GM21526 (cell line): Measurements from ENCODE around the gene ZSCAN9.

Source experiments
- ATAC-seq: cut with Tn5 transposase; IDR thresholded peaks from one replicate; pipeline ENCODE4 v1.9.1; 2021; ENCODE audit warnings: moderate library complexity; ENCODE audit not compliant: unreplicated experiment, low FRiP score

The ZSCAN9 gene

DNA sequence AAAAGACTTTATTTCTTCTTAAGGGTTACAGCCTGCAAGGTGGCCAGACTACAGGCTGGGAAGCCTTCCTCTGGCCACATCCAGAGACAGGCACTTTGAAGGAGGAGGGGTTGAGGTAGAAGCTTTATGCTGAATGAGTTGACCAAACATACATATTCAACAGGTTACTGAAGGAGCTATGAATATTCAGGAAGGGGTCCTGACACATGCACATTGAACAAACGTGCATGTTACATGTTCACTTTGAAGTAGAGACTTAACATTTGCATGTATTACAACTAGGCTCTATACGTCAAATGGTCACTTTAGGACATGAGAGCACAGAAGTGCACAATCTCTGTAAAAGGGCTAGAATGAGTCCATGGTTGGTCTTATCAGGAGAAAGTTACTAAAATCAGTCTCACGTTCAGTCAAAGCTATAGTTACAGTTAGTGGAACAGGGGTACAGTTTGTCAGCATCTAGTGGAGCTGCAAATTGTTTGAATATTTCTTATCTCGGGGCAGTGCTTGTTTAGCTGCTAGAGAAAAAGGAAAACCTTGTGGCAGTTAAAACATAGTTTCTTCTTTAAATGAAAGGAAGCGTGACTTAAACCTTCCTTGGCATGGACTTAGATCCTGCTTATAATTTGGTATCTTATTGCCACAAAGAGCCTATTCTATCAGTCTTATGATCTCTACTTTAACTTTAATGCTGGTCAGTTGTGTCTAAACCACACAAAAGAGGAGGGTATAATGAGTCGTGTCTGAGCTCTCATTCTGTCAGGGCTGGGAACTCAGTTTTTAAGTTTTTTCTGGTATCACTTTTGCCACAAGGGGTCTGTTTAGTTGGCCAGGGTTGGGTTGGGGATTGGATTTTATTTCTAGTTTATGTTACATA, 4.6 kb upstream of the ZSCAN9 start:
- ATAC-seq = no peak

DNA sequence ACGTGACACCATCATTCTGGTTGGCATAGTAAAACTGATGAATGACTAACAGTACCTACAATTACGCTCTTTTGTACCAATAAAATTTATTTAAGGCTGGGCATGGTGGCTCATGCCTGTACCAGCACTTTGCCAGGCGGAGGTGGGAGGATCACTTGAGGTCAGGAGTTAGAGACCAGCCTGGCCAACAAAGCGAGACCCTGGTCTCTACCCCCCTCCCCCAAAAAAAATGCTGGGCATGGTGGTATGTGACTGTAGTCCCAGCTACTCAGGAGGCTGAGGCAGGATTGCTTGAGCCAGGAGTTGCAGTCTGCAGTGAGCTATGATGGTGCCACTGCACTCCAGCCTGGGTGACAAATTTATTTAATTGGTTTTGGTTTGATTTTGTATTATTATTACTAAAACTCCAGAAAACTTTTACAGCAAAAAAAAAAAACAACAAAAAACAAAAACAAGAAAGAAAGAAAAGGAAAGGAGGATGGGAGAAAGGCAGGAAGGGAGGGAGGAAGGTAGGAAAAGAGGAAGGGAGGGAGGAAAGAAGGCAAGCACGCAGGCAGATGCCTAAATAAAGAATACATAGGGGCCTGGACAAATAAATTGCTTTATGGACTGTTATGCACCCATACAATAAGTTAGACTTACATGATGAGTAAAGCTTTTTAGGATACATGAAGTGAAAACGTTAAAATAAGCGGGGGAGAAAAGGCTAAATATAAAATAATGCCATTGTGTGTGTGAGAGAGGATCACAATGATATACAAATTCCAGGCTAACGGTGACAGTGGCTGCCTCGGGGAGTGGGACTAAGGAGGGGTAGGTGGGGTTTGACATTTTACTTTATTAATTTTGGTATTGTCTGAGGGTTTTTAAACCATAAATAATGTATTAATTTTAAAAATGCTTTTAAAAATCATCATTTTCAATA, 682 bp upstream of the ZSCAN9 start:
- ATAC-seq = no peak

DNA sequence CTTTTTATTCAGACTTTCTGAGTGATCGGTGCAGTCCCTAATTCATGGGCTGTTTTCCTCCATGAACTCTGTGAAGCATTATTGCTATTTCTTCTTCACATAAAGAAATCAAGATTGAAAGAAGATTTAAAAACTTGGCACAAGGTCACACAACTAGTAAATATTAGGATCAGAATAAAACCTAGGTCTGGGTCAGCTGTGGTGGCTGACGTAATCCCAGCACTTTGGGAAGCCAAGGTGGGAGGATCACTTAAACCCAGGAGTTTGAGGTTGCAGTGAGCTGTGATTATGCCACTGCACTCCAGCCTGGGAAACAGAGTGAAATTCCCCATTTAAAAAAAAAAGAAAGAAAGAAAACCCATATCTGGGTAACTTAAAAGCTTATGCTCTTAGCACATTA, 1.4 kb downstream of the ZSCAN9 start:
- no peak for ATAC-seq

- no peak for ATAC-seq
Measured at GRCh38 chr6:28232785-28233184, 7.7 kb downstream of the ZSCAN9 start.

GRCh38 chr6:28235912-28236452, 10.9 kb downstream of the ZSCAN9 start:
- ATAC-seq = no peak

GRCh38 chr6:28239636-28240035, 14.6 kb downstream of the ZSCAN9 start:
- ATAC-seq = no peak

GRCh38 chr6:28240471-28240870, 15.4 kb downstream of the ZSCAN9 start:
- ATAC-seq = no peak

DNA sequence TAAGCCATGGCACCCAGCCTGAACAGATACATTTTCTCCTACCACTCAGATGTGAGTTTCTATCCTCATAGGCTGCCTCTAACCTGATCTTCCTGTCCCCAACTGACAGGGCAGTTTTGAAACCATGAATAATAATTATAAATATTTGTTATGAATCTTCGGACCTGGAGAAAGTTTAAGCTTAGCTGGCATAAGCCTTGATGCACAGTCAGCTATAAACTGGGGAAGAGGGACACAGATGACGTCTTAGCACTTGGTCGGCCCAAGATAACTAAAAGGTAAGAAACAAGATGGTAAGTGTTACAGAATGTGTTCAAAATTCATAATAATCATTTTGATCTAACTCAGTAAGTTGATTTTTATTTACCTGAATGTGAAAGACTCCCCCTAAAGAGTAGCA, 18.9 kb downstream of the ZSCAN9 start:
- ATAC-seq = no peak

- no peak for ATAC-seq
Measured at GRCh38 chr6:28245206-28245941, 20.3 kb downstream of the ZSCAN9 start.

DNA sequence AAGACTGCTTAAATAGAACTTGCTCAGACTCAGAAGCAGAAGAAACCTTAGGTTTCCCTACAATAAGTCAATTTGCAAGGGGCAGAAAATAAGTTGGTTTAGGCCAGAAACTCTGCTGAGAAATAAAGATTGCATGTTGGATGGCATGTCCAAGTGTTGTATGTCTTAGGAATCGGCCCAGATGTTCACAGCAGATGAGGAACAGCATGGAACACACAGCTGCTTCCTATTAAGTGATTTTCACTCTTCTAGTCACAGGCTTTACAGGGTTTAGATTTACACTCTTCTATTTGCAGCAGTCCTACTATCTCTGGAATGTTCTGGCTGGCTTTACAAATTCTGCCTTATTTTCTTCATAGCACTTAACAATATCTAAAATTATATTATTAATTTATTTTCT, 23.8 kb downstream of the ZSCAN9 start:
- ATAC-seq = no peak

DNA sequence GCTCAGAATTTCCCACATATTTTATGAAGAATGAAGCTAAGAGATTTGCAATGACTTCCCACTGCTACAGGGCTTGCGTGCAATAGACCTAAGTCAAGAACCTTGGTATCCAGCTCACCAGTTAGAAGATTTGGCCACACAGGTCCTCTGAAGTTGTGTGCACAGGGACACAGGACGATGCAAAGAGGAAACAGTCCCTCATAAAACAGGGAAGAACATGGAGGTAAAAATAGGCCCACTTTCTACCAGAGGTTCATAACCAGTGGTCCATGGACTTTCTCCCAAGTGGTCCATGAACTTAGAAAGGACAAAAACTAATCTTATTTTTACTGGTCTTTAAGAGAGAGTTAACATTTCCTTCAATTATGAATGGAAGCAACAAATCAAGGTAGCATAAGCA, 25.7 kb downstream of the ZSCAN9 start:
- ATAC-seq = no peak

DNA sequence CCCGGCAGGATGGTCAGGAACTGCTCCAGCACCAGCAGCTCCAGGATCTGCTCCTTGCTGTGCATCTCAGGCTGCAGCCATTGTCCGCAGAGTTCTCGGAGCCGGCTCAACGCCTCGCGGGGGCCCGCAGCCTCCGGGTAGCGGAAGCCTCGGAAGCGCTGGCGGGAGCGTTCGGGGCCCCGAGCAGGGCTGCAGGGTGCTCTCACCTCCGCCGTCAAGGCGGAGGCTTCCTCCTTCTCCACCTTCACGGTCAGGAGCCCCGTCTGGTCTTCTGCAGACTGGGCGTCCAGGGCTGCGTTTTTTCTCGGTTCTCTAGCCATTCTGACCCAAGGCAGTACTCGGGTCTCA, 26.6 kb downstream of the ZSCAN9 start:
- ATAC-seq = peak; percentile 45

GRCh38 chr6:28252009-28252975, 27.2 kb downstream of the ZSCAN9 start, which contains the start of gene ZKSCAN4:
ZKSCAN4 (minus strand) TSS chr6:28252269; CDS start chr6:28251980, 289 bp downstream.
- peak; percentile 67 for ATAC-seq

- ATAC-seq = no peak
Measured at GRCh38 chr6:28254121-28254519, 29.0 kb downstream of the ZSCAN9 start.

- ATAC-seq = no peak
Measured at GRCh38 chr6:28257042-28257441, 32.0 kb downstream of the ZSCAN9 start.

DNA sequence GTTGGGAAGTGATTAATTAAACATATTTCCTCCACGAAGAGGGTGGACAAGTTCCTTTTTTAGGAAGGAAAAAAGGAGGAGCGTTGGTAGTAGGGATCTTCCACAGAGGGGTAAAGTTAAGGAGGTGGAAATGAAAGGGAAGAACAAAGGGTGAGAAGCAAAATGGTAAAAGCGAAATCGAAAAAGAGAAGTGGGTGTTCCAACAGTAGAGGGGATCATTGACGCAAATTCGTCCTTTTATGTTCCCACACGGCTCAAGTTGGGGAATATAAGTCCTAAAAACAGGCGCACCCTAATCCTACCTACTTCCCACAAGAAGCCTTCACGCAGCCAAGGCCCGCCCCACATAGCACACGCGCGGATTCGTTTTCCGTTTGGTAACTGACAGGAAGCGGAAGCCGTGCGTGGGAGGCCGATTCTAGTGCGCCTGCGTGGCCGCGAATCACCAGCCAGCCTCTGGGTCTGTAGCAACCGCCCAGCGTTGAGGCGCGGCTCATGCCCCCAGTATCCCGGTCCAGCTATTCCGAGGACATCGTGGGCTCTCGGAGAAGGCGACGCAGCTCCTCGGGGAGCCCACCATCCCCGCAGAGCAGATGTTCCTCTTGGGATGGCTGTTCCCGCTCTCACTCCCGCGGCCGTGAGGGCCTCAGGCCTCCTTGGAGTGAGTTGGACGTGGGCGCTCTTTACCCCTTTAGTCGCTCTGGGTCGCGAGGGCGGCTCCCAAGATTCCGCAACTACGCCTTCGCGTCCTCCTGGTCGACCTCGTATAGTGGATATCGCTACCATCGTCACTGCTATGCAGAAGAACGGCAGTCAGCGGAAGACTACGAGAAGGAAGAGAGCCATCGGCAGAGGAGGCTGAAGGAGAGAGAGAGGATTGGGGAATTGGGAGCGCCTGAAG, 34.1 kb downstream of the ZSCAN9 start, which contains the start of gene NKAPL:
TSS of gene NKAPL (plus strand) at position 421 of the 901 bp plus-strand sequence. CDS start at position 496, 75 bp downstream.
- ATAC-seq = no peak

DNA sequence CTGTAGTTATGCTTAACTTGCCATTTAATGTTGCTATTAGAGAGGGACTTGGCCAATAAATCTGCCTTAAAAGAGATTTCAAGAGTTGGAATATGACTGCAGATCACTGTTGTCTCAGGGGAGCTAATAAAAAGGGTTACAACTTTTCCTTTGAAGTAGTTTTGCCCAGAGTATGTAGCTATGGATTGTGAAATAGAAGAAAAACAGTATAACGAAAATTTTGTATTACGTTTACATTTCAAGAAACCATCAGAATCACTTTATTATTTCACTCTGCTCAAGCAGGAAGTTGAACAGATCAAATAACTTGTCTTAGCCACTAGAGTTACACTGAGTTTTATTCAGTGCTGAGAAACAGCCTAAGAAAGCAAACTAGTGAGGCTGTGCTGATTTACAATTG, 38.8 kb downstream of the ZSCAN9 start:
- no peak for ATAC-seq

DNA sequence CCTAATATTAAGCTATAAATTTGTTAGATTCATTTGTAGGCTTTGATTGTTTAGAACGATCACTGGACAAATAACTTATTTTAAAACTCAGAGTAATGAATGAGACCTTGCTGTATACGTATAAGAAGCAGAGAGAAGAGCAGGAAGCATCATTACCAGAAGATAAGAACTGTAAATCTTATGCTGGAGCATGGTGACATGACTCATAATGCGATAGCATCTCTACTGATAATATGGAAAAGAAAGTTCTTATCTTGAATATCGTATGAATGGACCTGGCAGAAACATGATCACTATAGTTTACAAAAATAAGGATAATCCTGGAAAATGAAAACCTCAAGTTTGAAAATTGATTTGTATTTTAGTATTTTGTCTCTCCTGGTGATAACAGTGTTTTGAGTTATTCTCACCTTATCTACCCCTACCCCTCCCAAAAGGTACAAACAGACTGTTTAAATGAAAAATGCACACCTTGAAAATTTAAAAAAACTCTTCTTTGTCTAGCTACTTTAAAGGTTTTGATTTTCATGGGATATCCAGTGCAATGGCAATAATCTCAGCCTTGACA, 39.8 kb downstream of the ZSCAN9 start:
- no peak for ATAC-seq
